GM12892 (cell line): ENCODE measurements around the gene DENND5A.
"Not testable (repeated sequence)": the region's sequence is repeated elsewhere in the genome, so short reads cannot be mapped to it uniquely, and the experiment has no call there.

ENCODE experiments used
- POLR2A ChIP-seq: IDR thresholded peaks from 2 replicates; pipeline ENCODE4 v1.6.1; 2011; ENCODE audit warnings: low read depth, low read length, control low read depth
- POLR2AphosphoS5 ChIP-seq: IDR thresholded peaks from 2 replicates; pipeline ENCODE4 v1.6.1; 2011; ENCODE audit warnings: low read depth, low read length, control low read depth
- TAF1 ChIP-seq: IDR thresholded peaks from 2 replicates; pipeline ENCODE4 v1.6.1; 2011; ENCODE audit warnings: low read depth, mild to moderate bottlenecking, control low read depth, low read length, borderline replicate concordance

DNA sequence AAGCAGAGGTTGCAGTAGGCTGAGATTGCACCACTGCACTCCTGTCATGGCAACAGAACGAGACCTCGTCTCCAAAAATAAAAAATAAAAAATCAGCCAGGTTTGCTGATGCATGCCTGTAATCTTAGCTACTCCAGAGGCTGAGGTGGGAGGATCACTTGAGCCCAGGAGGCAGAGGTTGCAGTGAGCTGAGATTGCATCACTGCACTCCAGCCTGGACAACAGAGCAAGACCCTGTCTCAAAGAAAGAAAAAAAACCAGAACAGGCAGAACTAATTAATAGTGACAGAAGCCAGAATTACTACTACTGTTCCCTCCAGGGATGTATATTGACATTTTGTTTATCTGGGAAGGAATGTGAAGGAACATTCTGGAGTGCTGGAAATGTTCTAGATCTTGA, 166.7 kb downstream of the DENND5A start:
- not testable (repeated sequence) for TF ChIP-seq POLR2A, TAF1, POLR2AphosphoS5
